Activated B cell treated with CpG ODN at 0.5 μM for 24 hours (primary cell): ENCODE results near the gene ASAP3. TPM values are rescaled to one million over a fixed set of nuclear protein-coding genes. Genes with fewer than 3 reads are reported as not detected.
"Not testable (repeated sequence)": the region's sequence is repeated elsewhere in the genome, so short reads cannot be mapped to it uniquely, and the experiment has no call there.

ENCODE experiments used
- ATAC-seq: fragments of 200-7000 bp; cut with Tn5 transposase; one replicate; pipeline ENCODE4 v1.10.0; 2021; ENCODE audit warnings: low read depth, mild to moderate bottlenecking, moderate library complexity
- CTCF ChIA-PET: fragments of 350-600 bp; sonication (Branson Sonifier 250); formaldehyde crosslinking; loops from one replicate; lab custom pipeline; 2021; ENCODE audit warnings: antibody characterized with exemption; lab: Charles Lee
- POLR2A ChIA-PET: fragments of 350-600 bp; sonication (Branson Sonifier 250); formaldehyde crosslinking; loops from one replicate; lab custom pipeline; 2021; ENCODE audit warnings: antibody characterized with exemption; lab: Charles Lee
- DNase-seq: peaks from one replicate; pipeline ENCODE4 v3.0.0; 2022
- H3K27ac Mint-ChIP-seq: one replicate; pipeline ENCODE4 v1.8.0; 2020; ENCODE audit warnings: mixed read lengths
- H3K27me3 Mint-ChIP-seq: one replicate; pipeline ENCODE4 v1.8.0; 2021; ENCODE audit warnings: mixed read lengths
- H3K36me3 Mint-ChIP-seq: one replicate; pipeline ENCODE4 v1.8.0; 2021; ENCODE audit warnings: low read depth, mixed read lengths
- H3K4me1 Mint-ChIP-seq: one replicate; pipeline ENCODE4 v1.8.0; 2021; ENCODE audit warnings: mixed read lengths
- H3K4me3 Mint-ChIP-seq: one replicate; pipeline ENCODE4 v1.8.0; 2020; ENCODE audit warnings: mild to moderate bottlenecking, mixed read lengths
- H3K9me3 Mint-ChIP-seq: one replicate; pipeline ENCODE4 v1.8.0; 2020; ENCODE audit warnings: mixed read lengths
- CTCF ChIP-seq: fragments of 200-600 bp; IDR thresholded peaks from one replicate; pipeline ENCODE4 v1.8.0; 2022; ENCODE audit warnings: antibody characterized with exemption, mild to moderate bottlenecking
- intact Hi-C: fragments of 100-400 bp; cut with micrococcal nuclease; formaldehyde crosslinking; loops from one replicate; pipeline ENCODE4 v1.15.1; 2024
- total RNA-seq: library from RNA; stranded (reverse); gene quantifications from 2 replicates; pipeline ENCODE4 v1.2.3, GENCODE V29; 2022

Gene ASAP3
- total RNA-seq, 1 donor from 2014 or later = 3.1 TPM

GRCh38 chr1:23514111-23514679 is 30.2 kb upstream of the ASAP3 start:
- H3K27me3 Mint-ChIP-seq = no peaks in the 10 kb centered on the region
- no peak overlapping the region for H3K27ac Mint-ChIP-seq

GRCh38 chr1:23509896-23510295 is 25.9 kb upstream of the ASAP3 start:
- ATAC-seq (no peak), DNase-seq (no peak)
- no peaks in the 10 kb centered on the region for H3K9me3 Mint-ChIP-seq
- no peak overlapping the region for H3K27ac Mint-ChIP-seq
- ChIA-PET POLR2A (interaction anchor here (0.6 kb wide), 1 partner anchor 166 kb away, joined by 3 read pairs; the partner anchor contains the start of gene HNRNPR), CTCF (no interaction called here)
- peaks cover 2% of the 10 kb centered on the region for H3K36me3 Mint-ChIP-seq
- H3K4me1 Mint-ChIP-seq = peaks cover 2% of the 10 kb centered on the region
- H3K27me3 Mint-ChIP-seq = no peaks in the 10 kb centered on the region
- intact Hi-C loops = no loop called here
- TF ChIP-seq CTCF = no peak
- no peak overlapping the region for H3K4me3 Mint-ChIP-seq

More at GRCh38 chr1:23514111-23514679, 30.2 kb upstream of the ASAP3 start:
- no peaks in the 10 kb centered on the region for H3K9me3 Mint-ChIP-seq
- POLR2A ChIA-PET = interaction anchor here (0.6 to 1.1 kb wide), 2 partner anchors 18 to 99 kb away, joined by 3 read pairs; no protein-coding TSS in a partner anchor
- H3K4me3 Mint-ChIP-seq = no peak overlapping the region
- CTCF ChIA-PET = interaction anchor here (1.2 to 3.2 kb wide), 2 partner anchors 16 to 23 kb away, joined by 9 to 24 read pairs; no protein-coding TSS in a partner anchor
- intact Hi-C loops = no loop called here
- no peak for TF ChIP-seq CTCF
- H3K36me3 Mint-ChIP-seq = peaks cover 2% of the 10 kb centered on the region
- H3K4me1 Mint-ChIP-seq = peaks cover 2% of the 10 kb centered on the region
- no peak for ATAC-seq
- no peak for DNase-seq

GRCh38 chr1:23506376-23507107 is 22.6 kb upstream of the ASAP3 start:
- Mint-ChIP-seq H3K4me3 (no peak overlapping the region), H3K9me3 (no peaks in the 10 kb centered on the region), H3K36me3 (peaks cover 2% of the 10 kb centered on the region), H3K27ac (no peak overlapping the region), H3K27me3 (no peaks in the 10 kb centered on the region), H3K4me1 (peaks cover 1% of the 10 kb centered on the region)
- no peak for TF ChIP-seq CTCF
- CTCF ChIA-PET = interaction anchor here (4.1 kb wide), 1 partner anchor 9 kb away, joined by 19 read pairs; no protein-coding TSS in a partner anchor
- DNase-seq = no peak
- ATAC-seq = no peak
- POLR2A ChIA-PET = no interaction called here
- intact Hi-C loops = no loop called here

DNA sequence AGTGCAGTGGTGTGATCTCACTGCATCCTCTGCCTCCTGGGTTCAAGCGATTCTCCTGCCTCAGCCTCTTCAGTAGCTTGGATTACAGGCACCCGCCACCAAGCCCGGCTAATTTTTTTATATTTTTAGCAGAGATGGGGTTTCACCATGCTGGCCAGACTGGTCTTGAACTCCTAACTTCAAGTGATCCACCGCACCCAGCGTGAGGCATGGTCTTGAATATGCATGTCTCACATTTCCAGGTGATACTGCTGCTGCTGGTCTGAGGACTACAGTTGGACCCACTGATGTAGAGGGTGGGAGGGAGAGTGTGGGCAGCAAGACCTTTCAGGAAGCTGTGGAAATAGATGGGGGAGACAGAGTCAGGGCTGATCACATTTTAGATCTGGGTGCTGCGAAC is 21.9 kb upstream of the ASAP3 start:
- ChIA-PET POLR2A (no interaction called here), CTCF (interaction anchor here (4.1 kb wide), 1 partner anchor 8 kb away, joined by 19 read pairs; no protein-coding TSS in a partner anchor)
- Mint-ChIP-seq H3K4me1 (peaks cover 1% of the 10 kb centered on the region), H3K36me3 (peaks cover 2% of the 10 kb centered on the region), H3K9me3 (no peaks in the 10 kb centered on the region), H3K27ac (no peak overlapping the region), H3K27me3 (no peaks in the 10 kb centered on the region), H3K4me3 (no peak overlapping the region)
- ATAC-seq (no peak), DNase-seq (no peak)
- intact Hi-C loops = no loop called here
- no peak for TF ChIP-seq CTCF

DNA sequence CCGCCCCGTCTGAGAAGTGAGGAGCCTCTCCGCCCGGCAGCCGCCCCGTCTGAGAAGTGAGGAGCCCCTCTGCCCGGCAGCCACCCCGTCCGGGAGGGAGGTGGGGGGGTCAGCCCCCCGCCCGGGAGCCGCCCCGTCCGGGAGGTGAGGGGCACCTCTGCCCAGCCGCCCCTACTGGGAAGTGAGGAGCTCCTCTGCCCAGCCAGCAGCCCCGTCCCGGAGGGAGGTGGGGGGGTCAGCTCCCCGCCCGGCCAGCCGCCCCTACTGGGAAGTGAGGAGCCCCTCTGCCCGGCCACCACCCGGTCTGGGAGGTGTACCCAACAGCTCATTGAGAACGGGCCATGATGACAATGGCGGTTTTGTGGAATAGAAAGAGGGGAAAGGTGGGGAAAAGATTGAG is 20.2 kb upstream of the ASAP3 start:
- DNase-seq, ATAC-seq, intact Hi-C loops, POLR2A ChIA-PET, H3K4me1 Mint-ChIP-seq, H3K4me3 Mint-ChIP-seq, H3K36me3 Mint-ChIP-seq, H3K27ac Mint-ChIP-seq, H3K27me3 Mint-ChIP-seq, CTCF ChIA-PET, H3K9me3 Mint-ChIP-seq: not testable (repeated sequence)
